WERI-Rb-1 (cell line): Measurements from ENCODE around the gene RHBDF2.
A peak's percentile ranks its signal among the peaks of the same experiment; 100 is the strongest.

ENCODE experiments used
- DNase-seq: peaks from one replicate; pipeline ENCODE4 v3.0.0-alpha.2; 2020
- H3K27ac ChIP-seq: fragments of 250-450 bp; sonication (Bioruptor Pico); 2 replicates; pipeline ENCODE4 v1.5.1; 2020; ENCODE audit warnings: mild to moderate bottlenecking, moderate library complexity
- H3K27me3 ChIP-seq: fragments of 250-450 bp; sonication (Bioruptor Pico); 2 replicates; pipeline ENCODE4 v1.5.1; 2021; ENCODE audit warnings: mild to moderate bottlenecking, low read depth, moderate library complexity; ENCODE audit not compliant: insufficient read depth, severe bottlenecking
- H3K36me3 ChIP-seq: fragments of 250-450 bp; sonication (Bioruptor Pico); 2 replicates; pipeline ENCODE4 v1.5.1; 2020; ENCODE audit warnings: mild to moderate bottlenecking, moderate library complexity
- H3K4me3 ChIP-seq: 2 replicates; pipeline ENCODE4 v1.5.1; 2011; ENCODE audit warnings: low read depth, mild to moderate bottlenecking, control low read depth, low read length
- H3K9me3 ChIP-seq: fragments of 250-450 bp; sonication (Bioruptor Pico); 2 replicates; pipeline ENCODE4 v1.5.1; 2021; ENCODE audit warnings: mild to moderate bottlenecking, moderate library complexity; ENCODE audit not compliant: severe bottlenecking
- CTCF ChIP-seq: IDR thresholded peaks from 2 replicates; pipeline ENCODE4 v1.5.1; 2011; ENCODE audit warnings: low read depth, mild to moderate bottlenecking, control low read depth, inconsistent platforms, low read length

RHBDF2 gene

GRCh38 chr17:76531486-76532038 is 30.3 kb upstream of the RHBDF2 start:
- TF ChIP-seq CTCF: no peak
- Histone ChIP-seq H3K27ac (peak overlapping the region; percentile 61), H3K9me3 (no peaks in the 10 kb centered on the region), H3K4me3 (no peak overlapping the region), H3K36me3 (no peaks in the 10 kb centered on the region), H3K27me3 (no peaks in the 10 kb centered on the region)
- no peak for DNase-seq

- TF ChIP-seq CTCF: no peak
- Histone ChIP-seq H3K4me3 (no peak overlapping the region), H3K27ac (peak overlapping the region; percentile 61)
These were observed 29.7 kb upstream of the RHBDF2 start for GRCh38 chr17:76530811-76531485.

GRCh38 chr17:76530095-76530723 is 29.0 kb upstream of the RHBDF2 start:
- H3K27me3 ChIP-seq: no peaks in the 10 kb centered on the region
- H3K27ac ChIP-seq: peak overlapping the region; percentile 61
- no peak for TF ChIP-seq CTCF
- no peak overlapping the region for H3K4me3 ChIP-seq
- H3K9me3 ChIP-seq: no peaks in the 10 kb centered on the region
- H3K36me3 ChIP-seq: no peaks in the 10 kb centered on the region
- peak; percentile 52 for DNase-seq

More at GRCh38 chr17:76530811-76531485, 29.7 kb upstream of the RHBDF2 start:
- DNase-seq: peak; percentile 88
- H3K9me3 ChIP-seq: no peaks in the 10 kb centered on the region
- no peaks in the 10 kb centered on the region for H3K36me3 ChIP-seq
- H3K27me3 ChIP-seq: no peaks in the 10 kb centered on the region

- no peaks in the 10 kb centered on the region for H3K36me3 ChIP-seq
- TF ChIP-seq CTCF: no peak
- DNase-seq: peak; percentile 70
- no peaks in the 10 kb centered on the region for H3K27me3 ChIP-seq
- no peak overlapping the region for H3K4me3 ChIP-seq
- H3K27ac ChIP-seq: peak overlapping the region; percentile 61
- H3K9me3 ChIP-seq: no peaks in the 10 kb centered on the region
These were observed 28.2 kb upstream of the RHBDF2 start for GRCh38 chr17:76529224-76530094.

GRCh38 chr17:76528528-76529223 is 27.5 kb upstream of the RHBDF2 start:
- Histone ChIP-seq H3K36me3 (no peaks in the 10 kb centered on the region), H3K27me3 (no peaks in the 10 kb centered on the region), H3K4me3 (no peak overlapping the region), H3K9me3 (no peaks in the 10 kb centered on the region), H3K27ac (no peak overlapping the region; the same call in 1 of the 2 replicates)
- TF ChIP-seq CTCF: no peak
- DNase-seq: no peak
